Measurements from ENCODE around the gene PDE9A.

Gene PDE9A

GRCh38 chr21:42673633-42674328 is 20.4 kb downstream of the PDE9A start:
- no peak for DNase-seq

GRCh38 chr21:42674351-42674940 is 21.0 kb downstream of the PDE9A start:
- DNase-seq: no peak

- DNase-seq: no peak
Observed at GRCh38 chr21:42675403-42675802, 22.0 kb downstream of the PDE9A start.

- DNase-seq: no peak
Observed at GRCh38 chr21:42676808-42677207, 23.4 kb downstream of the PDE9A start.

- DNase-seq: no peak
Observed at GRCh38 chr21:42677339-42678321, 24.2 kb downstream of the PDE9A start.

- no peak for DNase-seq
Observed at GRCh38 chr21:42678618-42679295, 25.3 kb downstream of the PDE9A start.

GRCh38 chr21:42679319-42680057 is 26.1 kb downstream of the PDE9A start:
- no peak for DNase-seq

- no peak for DNase-seq
Observed at GRCh38 chr21:42680058-42680330, 26.6 kb downstream of the PDE9A start.

GRCh38 chr21:42680429-42680828 is 27.0 kb downstream of the PDE9A start:
- DNase-seq: no peak

GRCh38 chr21:42681296-42682206 is 28.1 kb downstream of the PDE9A start:
- no peak for DNase-seq

GRCh38 chr21:42682661-42683210 is 29.3 kb downstream of the PDE9A start:
- DNase-seq: no peak

GRCh38 chr21:42683371-42684108 is 30.1 kb downstream of the PDE9A start:
- DNase-seq: no peak

GRCh38 chr21:42684109-42684916 is 30.9 kb downstream of the PDE9A start:
- DNase-seq: no peak

- no peak for DNase-seq
Observed at GRCh38 chr21:42685036-42685435, 31.6 kb downstream of the PDE9A start.

GRCh38 chr21:42685954-42686500 is 32.6 kb downstream of the PDE9A start:
- DNase-seq: no peak

GRCh38 chr21:42687796-42688195 is 34.4 kb downstream of the PDE9A start:
- DNase-seq: no peak

- DNase-seq: no peak
Observed at GRCh38 chr21:42688226-42688840, 34.9 kb downstream of the PDE9A start.

GRCh38 chr21:42688841-42689371 is 35.5 kb downstream of the PDE9A start:
- no peak for DNase-seq

All from NK-92 treated with Interleukin-12 subunit alpha and Interleukin-12 subunit beta, amount 100 ng/mL, for 24 hours (cell line).